Ovary (tissue), 9 donors: ENCODE measurements around the gene AKAP6. TPM values are rescaled to one million over a fixed set of nuclear protein-coding genes. Genes with fewer than 3 reads are reported as not detected.

ENCODE experiments used
- DNase-seq, 5 donors: peaks; one replicate each; pipeline ENCODE4 v3.0.0-alpha.2; 2019 to 2020
- H3K27ac ChIP-seq, 2 donors: fragments of 200-600 bp; one replicate each; pipeline versions ENCODE4 v1.5.1 to v1.8.0; 2019 to 2022
- H3K27me3 ChIP-seq: fragments of 200-600 bp; one replicate; pipeline ENCODE4 v1.8.0; 2022
- H3K36me3 ChIP-seq: fragments of 200-600 bp; sonication (generic); one replicate; pipeline ENCODE4 v1.5.1; 2019
- H3K4me1 ChIP-seq: one replicate; pipeline ENCODE4 v1.8.1; 2013; ENCODE audit warnings: mild to moderate bottlenecking, moderate library complexity; ENCODE audit not compliant: insufficient read depth
- H3K4me3 ChIP-seq: fragments of 200-600 bp; sonication (generic); one replicate; pipeline ENCODE4 v1.5.1; 2017
- H3K9me3 ChIP-seq, 2 donors: fragments of 200-600 bp in 1 of 2; sonication (generic) in 1 of 2; one replicate each; pipeline versions ENCODE4 v1.5.1 to v1.8.1; 2013 to 2019; ENCODE audit warnings: mild to moderate bottlenecking in 1 of 2, moderate library complexity in 1 of 2
- EP300 ChIP-seq: sonication (generic); formaldehyde crosslinking; IDR thresholded peaks from one replicate; pipeline ENCODE4 v1.6.1; 2017; ENCODE audit warnings: antibody characterized with exemption
- POLR2A ChIP-seq: fragments of 450-650 bp; IDR thresholded peaks from one replicate; pipeline ENCODE4 v1.6.1; 2017; ENCODE audit warnings: antibody characterized with exemption, mild to moderate bottlenecking, moderate library complexity
- WGBS, 3 donors: extraction: QIAGEN DNeasy Blood & Tissue Kit in 1 of 3; methylation state at CpG; one replicate each; pipeline versions ENCODE4 v1.1.5 to v1.1.7; 2013 to 2017; 5-methylcytosine and 5-hydroxymethylcytosine counted together
- intact Hi-C, 4 donors: fragments of 100-400 bp; cut with DNase I; formaldehyde crosslinking; loops; one replicate each; pipeline versions ENCODE4 v1.11.0 to v1.15.1; 2022 to 2023
- polyA plus RNA-seq, 2 donors: library from polyadenylated mRNA; stranded (reverse); fragments of 200-250 nt in 1 of 2; fragments of 350-450 nt in 1 of 2; fragmentation: Illumina TruSeq in 1 of 2; extraction: RNeasy Lipid Tissue Mini Kit (QIAGEN cat#74804) in 1 of 2; gene quantifications; one replicate each; pipeline ENCODE4 v1.2.3, GENCODE V29; 2013 to 2014
- total RNA-seq, 7 donors: library from RNA; depleted of rRNA in 2 of 7; stranded (reverse); fragments of >200 nt in 2 of 7; fragmentation: NEBNext Ultra II Directional in 3 of 7; extraction: Animal tissue kit (Norgen Biotek cat#: 25700) in 3 of 7; gene quantifications; one replicate each; pipeline versions ENCODE4 v1.1.0 to v1.2.4, GENCODE V29; 2016 to 2023
- TF ChIP-seq, protein P1 (sequence below), 3 donors: fragments of 450-650 bp in 2 of 3; fragments of 200-600 bp in 1 of 3; IDR thresholded peaks; one replicate each; pipeline versions ENCODE4 v1.5.1 to v1.8.0; 2016 to 2022; ENCODE audit warnings: antibody characterized with exemption in 3 of 3, mild to moderate bottlenecking in 1 of 3
- donor health status: DM: no; HTN: no; CAD: no; lungs with moderate emphysema.
- donor health status: DM: no; HTN: no; CAD: no.
- donor health status: Bipolar disorder and iron deficiency.
- donor health status: DM: yes; HTN: yes; CAD: no.
- donor health status: DM: no; HTN: no; CAD: no.
- donor health status: DM: yes; HTN: yes; CAD: no.

Gene AKAP6
- total and polyA plus RNA-seq, 9 donors: 2.3 to 13.1 (median 6.9) TPM

DNA sequence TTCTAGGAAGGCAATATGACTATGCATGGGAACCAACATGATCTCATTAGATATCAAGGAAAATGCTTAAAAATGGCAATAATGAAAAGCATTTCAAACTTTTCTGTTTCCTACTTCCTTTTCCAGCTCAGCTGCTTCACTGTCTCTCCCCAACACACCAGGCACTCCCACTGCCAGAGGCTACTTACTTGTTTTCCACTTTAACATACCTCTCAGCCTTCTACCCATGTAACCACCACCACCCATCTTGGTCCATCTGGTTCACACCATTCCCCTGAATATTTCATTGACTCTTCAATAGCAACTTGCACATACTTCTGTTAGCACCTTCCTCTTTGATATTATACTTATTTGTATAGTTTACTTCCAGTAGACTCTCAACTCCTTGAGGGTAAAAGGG is 441.3 kb downstream of the AKAP6 start:
- intact Hi-C loops: no loop called here
- Histone ChIP-seq H3K4me1 (no peaks in the 10 kb centered on the region), H3K36me3 (no peaks in the 10 kb centered on the region), H3K9me3 (no peaks in the 10 kb centered on the region), H3K4me3 (no peak overlapping the region), H3K27me3 (no peaks in the 10 kb centered on the region), H3K27ac (no peak overlapping the region)
- TF ChIP-seq, protein P1, sequence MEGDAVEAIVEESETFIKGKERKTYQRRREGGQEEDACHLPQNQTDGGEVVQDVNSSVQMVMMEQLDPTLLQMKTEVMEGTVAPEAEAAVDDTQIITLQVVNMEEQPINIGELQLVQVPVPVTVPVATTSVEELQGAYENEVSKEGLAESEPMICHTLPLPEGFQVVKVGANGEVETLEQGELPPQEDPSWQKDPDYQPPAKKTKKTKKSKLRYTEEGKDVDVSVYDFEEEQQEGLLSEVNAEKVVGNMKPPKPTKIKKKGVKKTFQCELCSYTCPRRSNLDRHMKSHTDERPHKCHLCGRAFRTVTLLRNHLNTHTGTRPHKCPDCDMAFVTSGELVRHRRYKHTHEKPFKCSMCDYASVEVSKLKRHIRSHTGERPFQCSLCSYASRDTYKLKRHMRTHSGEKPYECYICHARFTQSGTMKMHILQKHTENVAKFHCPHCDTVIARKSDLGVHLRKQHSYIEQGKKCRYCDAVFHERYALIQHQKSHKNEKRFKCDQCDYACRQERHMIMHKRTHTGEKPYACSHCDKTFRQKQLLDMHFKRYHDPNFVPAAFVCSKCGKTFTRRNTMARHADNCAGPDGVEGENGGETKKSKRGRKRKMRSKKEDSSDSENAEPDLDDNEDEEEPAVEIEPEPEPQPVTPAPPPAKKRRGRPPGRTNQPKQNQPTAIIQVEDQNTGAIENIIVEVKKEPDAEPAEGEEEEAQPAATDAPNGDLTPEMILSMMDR (IDR thresholded peaks at IDR 0.05): no peak
- no peak for TF ChIP-seq EP300
- no peak for TF ChIP-seq POLR2A
- no peak for DNase-seq

DNA sequence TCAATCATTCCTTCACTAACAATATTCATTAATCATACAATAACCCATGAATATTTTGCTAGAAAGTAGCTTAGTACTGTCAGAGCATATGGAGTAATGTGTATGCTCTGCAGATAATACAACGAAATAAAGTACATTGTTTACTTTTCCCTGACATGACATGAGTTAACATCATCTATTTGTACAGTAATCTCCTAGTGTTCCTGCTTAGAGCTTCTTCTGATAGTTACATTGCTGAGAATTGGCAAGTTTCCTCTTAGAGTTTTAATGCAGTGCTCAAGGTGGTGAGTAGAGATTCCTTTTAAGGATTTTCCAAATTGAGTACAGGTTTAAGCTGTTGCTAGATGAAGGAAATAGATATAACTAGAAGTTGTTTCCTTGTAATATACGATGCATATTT is 445.1 kb downstream of the AKAP6 start:
- intact Hi-C loops: no loop called here
- H3K4me3 ChIP-seq: no peak overlapping the region
- H3K36me3 ChIP-seq: no peaks in the 10 kb centered on the region
- no peak for DNase-seq
- WGBS, 3 donors: 55 to 67% (median 58%) methylated on average over 2 of the region's 2 CpGs
- no peaks in the 10 kb centered on the region for H3K4me1 ChIP-seq
- TF ChIP-seq POLR2A: no peak
- TF ChIP-seq, protein P1 (IDR thresholded peaks at IDR 0.05): no peak
- TF ChIP-seq EP300: no peak
- H3K27me3 ChIP-seq: no peaks in the 10 kb centered on the region
- no peaks in the 10 kb centered on the region for H3K9me3 ChIP-seq
- no peak overlapping the region for H3K27ac ChIP-seq

DNA sequence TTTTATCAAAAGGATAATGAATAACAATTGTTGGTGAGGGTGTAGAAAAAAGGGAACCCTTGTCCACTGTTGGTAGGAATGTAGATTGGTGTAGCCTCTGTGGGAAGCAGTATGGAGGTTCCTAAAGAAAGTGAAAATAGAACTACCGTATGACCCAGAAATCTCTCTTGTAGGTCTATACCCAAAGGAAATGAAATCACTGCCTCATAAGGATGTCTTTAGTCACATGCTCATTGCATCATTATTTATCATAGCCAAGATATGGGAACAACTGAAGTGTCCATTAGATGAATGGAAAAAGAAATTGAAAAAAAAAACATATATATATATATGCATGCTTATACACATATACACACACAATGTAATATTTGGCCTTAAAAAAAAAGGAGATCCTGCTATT is 450.7 kb downstream of the AKAP6 start:
- no peaks in the 10 kb centered on the region for H3K36me3 ChIP-seq

DNA sequence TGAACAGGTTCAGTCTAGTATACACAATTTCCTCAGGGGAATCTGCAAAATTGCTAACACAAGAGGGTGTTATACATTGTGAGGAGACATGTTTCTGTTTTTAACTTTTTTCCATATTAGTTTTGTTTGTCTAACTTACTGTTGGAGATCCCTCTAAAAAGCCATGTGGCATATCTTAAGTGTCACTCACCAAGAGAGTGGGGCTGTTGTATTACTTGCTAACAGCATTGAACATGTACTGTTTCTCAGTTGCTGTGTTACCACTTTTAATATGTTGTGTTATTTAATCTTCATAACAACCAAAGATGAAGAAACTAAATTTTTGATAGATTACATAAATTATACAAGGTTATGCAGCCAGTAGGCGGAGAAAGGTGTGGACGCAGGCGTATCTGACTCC is 455.3 kb downstream of the AKAP6 start:
- WGBS, 3 donors: 81 to 89% (median 89%) methylated on average over 3 of the region's 3 CpGs
- intact Hi-C loops: no loop called here
- no peak overlapping the region for H3K27ac ChIP-seq
- H3K4me3 ChIP-seq: no peak overlapping the region
- no peaks in the 10 kb centered on the region for H3K27me3 ChIP-seq
- H3K9me3 ChIP-seq: no peaks in the 10 kb centered on the region
- no peaks in the 10 kb centered on the region for H3K36me3 ChIP-seq
- no peaks in the 10 kb centered on the region for H3K4me1 ChIP-seq
- no peak for DNase-seq
- no peak for TF ChIP-seq POLR2A
- no peak for TF ChIP-seq EP300
- TF ChIP-seq, protein P1 (IDR thresholded peaks at IDR 0.05): no peak

More for the DNA sequence above, 450.7 kb downstream of the AKAP6 start:
- no peaks in the 10 kb centered on the region for H3K27me3 ChIP-seq
- 93 to 100% (median 96%) methylated on average over 1 of the region's 1 CpG for WGBS, 3 donors
- intact Hi-C loops: no loop called here
- no peak overlapping the region for H3K4me3 ChIP-seq
- no peaks in the 10 kb centered on the region for H3K4me1 ChIP-seq
- H3K9me3 ChIP-seq: no peaks in the 10 kb centered on the region
- DNase-seq: no peak
- no peak overlapping the region for H3K27ac ChIP-seq
- TF ChIP-seq, protein P1 (IDR thresholded peaks at IDR 0.05): no peak
- TF ChIP-seq EP300: no peak

DNA sequence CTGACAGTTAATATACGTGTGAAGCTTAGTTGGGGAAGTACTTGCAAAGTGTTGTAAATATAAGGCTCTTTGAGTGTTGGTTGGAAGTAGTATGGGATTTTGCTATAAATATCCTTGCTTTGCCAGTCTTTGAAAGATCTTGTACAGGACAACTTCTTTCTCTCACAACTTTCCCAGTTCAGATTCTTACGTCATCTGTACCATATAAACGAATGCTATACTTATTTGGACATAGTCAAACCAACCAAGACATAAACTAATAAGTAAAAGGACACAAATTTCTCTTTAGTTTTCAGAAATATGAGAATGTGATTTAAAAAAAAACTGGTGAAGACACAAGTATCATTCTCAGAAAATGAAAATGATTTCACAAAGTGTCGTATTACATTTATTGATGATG is 456.5 kb downstream of the AKAP6 start:
- TF ChIP-seq EP300 (no peak), POLR2A (no peak)
- TF ChIP-seq, protein P1 (IDR thresholded peaks at IDR 0.05): no peak
- Histone ChIP-seq H3K27me3 (no peaks in the 10 kb centered on the region), H3K36me3 (no peaks in the 10 kb centered on the region), H3K27ac (no peak overlapping the region), H3K4me1 (no peaks in the 10 kb centered on the region), H3K9me3 (no peaks in the 10 kb centered on the region), H3K4me3 (no peak overlapping the region)
- WGBS, 3 donors: 68 to 73% (median 69%) methylated on average over 4 of the region's 4 CpGs
- no peak for DNase-seq
- intact Hi-C loops: no loop called here
